Left lung (tissue), 10 donors: Measurements from ENCODE around the gene PRRC2C. TPM values are rescaled to one million over a fixed set of nuclear protein-coding genes. Genes with fewer than 3 reads are reported as not detected.

ENCODE experiments used
- ATAC-seq: fragments of 200-7000 bp; cut with Tn5 transposase; one replicate; pipeline ENCODE4 v1.9.1; 2020; ENCODE audit warnings: moderate library complexity
- DNase-seq, 4 donors: peaks; one replicate each; pipeline ENCODE4 v3.0.0-alpha.2; 2013 to 2020
- H3K27ac ChIP-seq, 2 donors: fragments of 200-600 bp; sonication (generic) in 1 of 2; one replicate each; pipeline versions ENCODE4 v1.5.0 to v1.8.0; 2020 to 2021
- H3K27me3 ChIP-seq, 2 donors: fragments of 200-600 bp; sonication (generic) in 1 of 2; one replicate each; pipeline versions ENCODE4 v1.5.0 to v1.8.0; 2020 to 2021
- H3K36me3 ChIP-seq, 2 donors: fragments of 200-600 bp; sonication (generic) in 1 of 2; one replicate each; pipeline versions ENCODE4 v1.5.0 to v1.8.0; 2020 to 2021
- H3K4me1 ChIP-seq, 2 donors: fragments of 200-600 bp; one replicate each; pipeline ENCODE4 v1.8.0; 2021
- H3K4me3 ChIP-seq, 2 donors: fragments of 200-600 bp; sonication (generic) in 1 of 2; one replicate each; pipeline versions ENCODE4 v1.5.0 to v1.8.0; 2020 to 2021; ENCODE audit warnings: mild to moderate bottlenecking in 1 of 2
- H3K9me3 ChIP-seq, 2 donors: fragments of 200-600 bp; sonication (generic) in 1 of 2; one replicate each; pipeline versions ENCODE4 v1.5.0 to v1.8.0; 2020 to 2021
- CTCF ChIP-seq, 2 donors: fragments of 200-600 bp; sonication (generic) in 1 of 2; IDR thresholded peaks; one replicate each; pipeline versions ENCODE4 v1.5.0 to v1.8.0; 2021; ENCODE audit warnings: antibody characterized with exemption in 2 of 2
- intact Hi-C, 2 donors: fragments of 100-400 bp; cut with DNase I; formaldehyde crosslinking; loops; one replicate each; pipeline versions ENCODE4 v1.11.2 to v1.14.2; 2022
- polyA plus RNA-seq, 6 donors: library from polyadenylated mRNA; unstranded; fragments of 120-200 nt; gene quantifications; one replicate each; pipeline ENCODE4 v1.2.1, GENCODE V29; 2013; ENCODE audit not compliant: insufficient read length in 6 of 6
- total RNA-seq, 2 donors: library from RNA; stranded (reverse); fragmentation: NEBNext Ultra II Directional; extraction: Animal tissue kit (Norgen Biotek cat#: 25700); gene quantifications; one replicate each; pipeline ENCODE4 v1.2.1, GENCODE V29; 2021
- donor health status: DM: no; HTN: yes; CAD: no.
- donor health status: DM: no; HTN: no; CAD: no.

The PRRC2C gene
- total and polyA plus RNA-seq, 8 donors = 116 to 155 (median 123) TPM

GRCh38 chr1:171470726-171471125, 14.6 kb upstream of the PRRC2C start:
- H3K27ac ChIP-seq = no peak overlapping the region
- H3K4me3 ChIP-seq = no peak overlapping the region
- H3K27me3 ChIP-seq = no peaks in the 10 kb centered on the region
- no peaks in the 10 kb centered on the region for H3K9me3 ChIP-seq
- TF ChIP-seq CTCF (IDR thresholded peaks at IDR 0.05) = no peak
- no peak for ATAC-seq
- no peak for DNase-seq
- no peaks in the 10 kb centered on the region for H3K36me3 ChIP-seq
- intact Hi-C loops = no loop called here
- H3K4me1 ChIP-seq = no peaks in the 10 kb centered on the region

DNA sequence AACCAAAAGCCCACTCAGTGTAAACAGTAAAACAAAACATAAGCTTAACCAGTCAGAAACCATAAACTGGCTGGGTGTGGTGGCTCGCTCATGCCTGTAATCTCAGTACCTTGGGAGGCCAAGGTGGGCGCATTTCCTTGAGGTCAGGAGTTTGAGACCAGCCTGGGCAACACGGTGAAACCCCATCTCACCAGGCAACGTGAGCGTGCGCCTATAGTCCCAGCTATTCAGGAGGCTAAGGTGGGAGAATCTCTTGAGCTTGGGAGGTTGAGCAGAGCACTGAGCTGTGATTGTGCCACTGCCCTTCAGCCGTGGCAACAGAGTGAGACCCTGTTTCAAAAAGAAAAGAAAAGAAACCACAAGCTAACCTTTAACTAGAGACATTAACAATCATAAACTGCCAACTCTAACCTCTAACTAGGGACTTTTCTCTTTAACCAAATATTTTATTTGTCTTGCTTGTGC, 13.1 kb upstream of the PRRC2C start:
- Histone ChIP-seq H3K36me3 (no peaks in the 10 kb centered on the region), H3K27me3 (no peaks in the 10 kb centered on the region), H3K9me3 (no peaks in the 10 kb centered on the region), H3K4me3 (no peak overlapping the region), H3K4me1 (no peaks in the 10 kb centered on the region), H3K27ac (no peak overlapping the region)
- ATAC-seq (no peak), DNase-seq (no peak)
- no peak for TF ChIP-seq CTCF (IDR thresholded peaks at IDR 0.05)
- intact Hi-C loops = no loop called here

GRCh38 chr1:171476829-171477228, 8.5 kb upstream of the PRRC2C start:
- DNase-seq (no peak), ATAC-seq (no peak)
- TF ChIP-seq CTCF (IDR thresholded peaks at IDR 0.05) = no peak
- Histone ChIP-seq H3K27ac (no peak overlapping the region), H3K9me3 (no peaks in the 10 kb centered on the region), H3K4me1 (no peaks in the 10 kb centered on the region), H3K4me3 (no peak overlapping the region), H3K36me3 (no peaks in the 10 kb centered on the region), H3K27me3 (no peaks in the 10 kb centered on the region)
- intact Hi-C loops = no loop called here

DNA sequence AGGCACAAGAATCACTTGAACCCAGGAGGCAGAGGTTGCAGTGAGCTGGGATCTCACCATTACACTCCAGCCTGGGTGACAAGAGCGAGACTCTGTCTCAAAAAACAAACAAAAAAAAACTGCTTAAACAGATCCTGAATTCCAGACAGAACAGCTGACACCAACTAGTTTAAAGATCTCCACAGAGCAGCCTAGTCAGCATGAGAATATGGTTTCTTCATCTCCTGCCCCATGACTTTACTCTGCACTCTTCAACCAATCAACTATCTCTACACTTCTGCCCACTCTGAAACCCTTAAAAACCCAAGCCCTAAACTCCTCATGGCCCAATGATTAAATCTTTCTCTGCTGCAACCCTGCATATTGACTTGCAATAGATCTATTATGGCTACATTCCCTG, 7.5 kb upstream of the PRRC2C start:
- no peak overlapping the region for H3K4me3 ChIP-seq
- no peaks in the 10 kb centered on the region for H3K27me3 ChIP-seq
- no peak for DNase-seq
- no peaks in the 10 kb centered on the region for H3K36me3 ChIP-seq
- no peaks in the 10 kb centered on the region for H3K4me1 ChIP-seq
- H3K9me3 ChIP-seq = no peaks in the 10 kb centered on the region
- no peak for TF ChIP-seq CTCF (IDR thresholded peaks at IDR 0.05)
- no peak for ATAC-seq
- H3K27ac ChIP-seq = no peak overlapping the region
- intact Hi-C loops = no loop called here

- no peak for TF ChIP-seq CTCF (IDR thresholded peaks at IDR 0.05)
- Histone ChIP-seq H3K27me3 (no peaks in the 10 kb centered on the region), H3K27ac (no peak overlapping the region), H3K4me3 (no peak overlapping the region), H3K36me3 (no peaks in the 10 kb centered on the region), H3K4me1 (peaks cover 0 to 4% of the 10 kb centered on the region in 2 donors), H3K9me3 (no peaks in the 10 kb centered on the region)
- intact Hi-C loops = no loop called here
- no peak for DNase-seq
- ATAC-seq = no peak
These were observed 5.3 kb upstream of the PRRC2C start for GRCh38 chr1:171480035-171480434.
